ENCODE data around the gene KMT2E.

KMT2E gene

DNA sequence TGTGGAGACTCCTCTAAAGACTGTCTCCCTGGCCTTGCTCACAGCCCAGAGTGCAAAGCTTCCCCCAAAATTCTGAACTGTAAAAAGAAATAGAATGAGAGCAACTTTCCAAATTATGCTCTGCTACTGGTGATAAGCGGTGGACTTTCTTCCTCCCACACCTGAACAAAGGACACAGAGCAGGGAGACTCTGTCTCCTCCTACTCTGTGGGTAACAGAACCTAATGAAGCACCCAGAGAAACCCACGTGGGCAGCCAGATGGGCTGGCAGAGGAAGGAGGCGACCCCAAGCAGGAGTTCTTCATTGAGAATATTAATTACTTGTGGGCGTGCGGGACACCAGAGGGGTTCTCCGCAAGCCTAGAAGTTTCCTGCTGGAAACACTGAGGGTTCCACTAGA is 139.5 kb downstream of the KMT2E start:
- in situ Hi-C loops (cut with HindIII; ENCODE audit: low sequenced_read_pairs): loop anchor here (5.0 kb wide), 1 partner anchor 49 kb away; no protein-coding TSS in a partner anchor

DNA sequence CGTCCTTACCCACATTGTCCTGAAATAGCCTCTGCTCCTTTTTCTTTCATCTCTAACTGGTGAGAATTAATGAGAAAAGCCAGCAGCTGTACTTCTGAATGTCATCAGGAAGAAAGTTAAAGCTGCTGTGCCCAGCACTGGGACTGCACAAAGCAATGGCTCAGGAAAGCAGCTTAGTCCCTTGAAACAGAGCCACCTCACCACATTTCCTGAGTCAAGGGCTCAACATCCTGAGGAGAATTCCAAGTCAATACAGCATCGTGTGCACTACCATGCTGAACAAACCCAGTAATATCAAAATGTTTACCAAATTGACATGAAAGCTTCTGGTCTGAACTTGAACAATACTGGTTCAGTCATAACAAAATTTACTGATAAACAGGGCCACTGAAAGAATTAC is 140.1 kb downstream of the KMT2E start:
- in situ Hi-C loops (cut with HindIII; ENCODE audit: low sequenced_read_pairs): loop anchor here (5.0 kb wide), 1 partner anchor 48 kb away; no protein-coding TSS in a partner anchor

DNA sequence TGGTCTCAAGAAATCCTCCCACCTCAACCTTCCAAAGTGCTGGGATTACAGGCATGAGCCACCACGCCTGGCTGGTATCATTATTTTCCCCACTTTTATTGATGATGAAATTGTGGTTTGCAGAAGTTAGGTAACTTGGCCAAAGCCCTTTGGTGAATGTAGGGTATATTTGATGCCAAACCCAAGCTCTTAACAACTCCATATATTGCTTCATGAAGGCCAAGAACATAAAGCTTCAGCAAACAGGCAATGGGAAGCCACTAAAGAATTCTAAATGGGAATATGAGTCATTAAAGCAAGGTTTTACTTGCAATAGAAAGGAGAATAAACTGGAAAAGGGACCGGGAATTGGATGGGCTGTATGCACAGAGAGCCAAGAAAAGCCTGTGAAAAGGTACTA is 142.7 kb downstream of the KMT2E start:
- in situ Hi-C loops (cut with HindIII; ENCODE audit: low sequenced_read_pairs): no loop called here

DNA sequence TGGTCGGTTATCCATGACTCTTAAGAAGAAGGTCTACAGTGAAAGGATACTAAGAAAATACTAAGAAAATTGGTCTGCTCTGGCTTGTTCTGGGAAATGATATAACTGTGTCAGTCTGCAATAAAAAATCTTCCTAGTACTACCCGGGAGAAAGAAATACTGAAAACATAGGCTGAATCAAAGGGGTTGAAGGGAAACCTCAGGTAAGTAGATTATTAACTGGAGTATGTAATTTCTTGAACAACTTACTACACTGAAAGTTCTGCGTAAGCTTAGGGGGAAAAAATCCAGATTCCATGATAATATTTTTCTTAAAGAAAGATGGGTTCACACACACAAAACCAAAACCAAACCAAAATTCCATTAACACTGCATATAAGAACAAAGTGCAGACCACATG is 143.3 kb downstream of the KMT2E start:
- in situ Hi-C loops (cut with HindIII; ENCODE audit: low sequenced_read_pairs): no loop called here

DNA sequence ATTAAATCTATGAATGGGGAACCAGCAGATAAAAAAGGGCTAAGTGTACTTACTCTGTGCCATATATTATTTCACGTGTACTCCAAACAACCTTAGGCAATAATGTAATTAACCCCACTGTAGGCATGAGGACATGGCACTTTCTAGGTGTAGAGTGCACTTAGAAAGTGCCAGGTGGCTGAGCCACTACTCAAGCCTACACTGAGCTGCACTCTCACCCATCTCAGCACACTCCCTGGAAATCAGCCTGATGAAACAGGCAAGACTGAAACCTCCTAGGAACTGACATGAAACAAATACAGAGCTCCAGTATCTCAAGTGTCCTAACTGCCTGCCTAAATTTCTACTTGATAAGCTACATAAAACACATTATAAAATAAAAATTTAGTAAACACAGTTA is 147.4 kb downstream of the KMT2E start:
- in situ Hi-C loops (cut with HindIII; ENCODE audit: low sequenced_read_pairs): no loop called here
